Tibial artery (tissue), 4 donors: ENCODE data around the gene TCFL5.

ENCODE experiments used
- DNase-seq, 2 donors: peaks; one replicate each; pipeline ENCODE4 v3.0.0-alpha.2; 2019
- H3K27ac ChIP-seq, 2 donors: fragments of 200-600 bp; sonication (generic) in 1 of 2; 1 replicate in 1 of 2; 2 replicates in 1 of 2; pipeline ENCODE4 v1.5.1; 2018 to 2019; ENCODE audit warnings: mild to moderate bottlenecking in 1 of 2
- H3K27me3 ChIP-seq, 2 donors: fragments of 200-600 bp; sonication (generic) in 1 of 2; one replicate each; pipeline versions ENCODE4 v1.5.1 to v1.6.0; 2016 to 2019
- H3K36me3 ChIP-seq, 3 donors: fragments of 200-600 bp; sonication (generic) in 2 of 3; one replicate each; pipeline ENCODE4 v1.5.1; 2016 to 2019; ENCODE audit warnings: mild to moderate bottlenecking in 2 of 3
- H3K4me1 ChIP-seq, 4 donors: fragments of 200-600 bp; sonication (generic) in 2 of 4; 1 replicate in 3 of 4; 2 replicates in 1 of 4; pipeline ENCODE4 v1.5.1; 2016 to 2019
- H3K4me3 ChIP-seq, 2 donors: fragments of 200-600 bp; sonication (generic) in 1 of 2; 1 replicate in 1 of 2; 2 replicates in 1 of 2; pipeline ENCODE4 v1.5.1; 2018 to 2019; ENCODE audit warnings: mild to moderate bottlenecking in 2 of 2
- H3K9me3 ChIP-seq, 3 donors: fragments of 200-600 bp; sonication (generic) in 1 of 3; one replicate each; pipeline ENCODE4 v1.5.1; 2016 to 2019
- intact Hi-C: fragments of 100-400 bp; cut with DNase I; formaldehyde crosslinking; loops from one replicate; pipeline ENCODE4 v1.15.0; 2023; ENCODE audit warnings: low total_unique reads
- TF ChIP-seq, protein P1 (sequence below), 2 experiments: fragments of 200-600 bp in 1 of 2; fragments of 450-650 bp in 1 of 2; IDR thresholded peaks; one replicate each; pipeline ENCODE4 v1.5.1; 2017 to 2019; ENCODE audit warnings: antibody characterized with exemption in 2 of 2, mild to moderate bottlenecking in 1 of 2, moderate library complexity in 1 of 2

The TCFL5 gene

DNA sequence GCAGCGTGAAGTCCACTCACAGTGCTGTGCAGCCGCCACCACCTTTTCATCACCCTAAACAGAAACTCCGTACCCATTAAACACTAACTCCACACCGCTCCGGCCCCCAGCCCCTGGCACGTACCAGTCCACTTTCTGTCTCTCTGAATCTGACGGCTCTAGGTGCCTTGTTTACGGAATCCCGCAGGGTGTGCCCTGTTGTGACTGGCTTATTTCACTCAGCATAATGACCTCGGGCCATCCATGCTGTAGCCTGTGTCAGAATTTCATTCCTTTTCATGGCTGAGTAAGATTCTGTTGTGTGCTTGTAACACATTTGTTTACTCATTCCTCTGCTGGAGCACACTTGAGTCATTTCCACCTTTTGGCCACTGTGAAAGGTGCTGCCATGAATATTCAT is 18.0 kb downstream of the TCFL5 start:
- intact Hi-C loops: no loop called here
- TF ChIP-seq, protein P1, sequence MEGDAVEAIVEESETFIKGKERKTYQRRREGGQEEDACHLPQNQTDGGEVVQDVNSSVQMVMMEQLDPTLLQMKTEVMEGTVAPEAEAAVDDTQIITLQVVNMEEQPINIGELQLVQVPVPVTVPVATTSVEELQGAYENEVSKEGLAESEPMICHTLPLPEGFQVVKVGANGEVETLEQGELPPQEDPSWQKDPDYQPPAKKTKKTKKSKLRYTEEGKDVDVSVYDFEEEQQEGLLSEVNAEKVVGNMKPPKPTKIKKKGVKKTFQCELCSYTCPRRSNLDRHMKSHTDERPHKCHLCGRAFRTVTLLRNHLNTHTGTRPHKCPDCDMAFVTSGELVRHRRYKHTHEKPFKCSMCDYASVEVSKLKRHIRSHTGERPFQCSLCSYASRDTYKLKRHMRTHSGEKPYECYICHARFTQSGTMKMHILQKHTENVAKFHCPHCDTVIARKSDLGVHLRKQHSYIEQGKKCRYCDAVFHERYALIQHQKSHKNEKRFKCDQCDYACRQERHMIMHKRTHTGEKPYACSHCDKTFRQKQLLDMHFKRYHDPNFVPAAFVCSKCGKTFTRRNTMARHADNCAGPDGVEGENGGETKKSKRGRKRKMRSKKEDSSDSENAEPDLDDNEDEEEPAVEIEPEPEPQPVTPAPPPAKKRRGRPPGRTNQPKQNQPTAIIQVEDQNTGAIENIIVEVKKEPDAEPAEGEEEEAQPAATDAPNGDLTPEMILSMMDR (IDR thresholded peaks at IDR 0.05): no peak
- Histone ChIP-seq H3K9me3 (no peaks in the 10 kb centered on the region), H3K27ac (no peak overlapping the region), H3K27me3 (peaks cover 0 to 6% of the 10 kb centered on the region in 2 donors), H3K4me3 (no peak overlapping the region), H3K36me3 (peaks cover 0 to 5% (median 4%) of the 10 kb centered on the region in 3 donors), H3K4me1 (no peaks in the 10 kb centered on the region)
- DNase-seq: no peak

- intact Hi-C loops: no loop called here
- no peaks in the 10 kb centered on the region for H3K9me3 ChIP-seq
- peaks cover 0 to 5% (median 4%) of the 10 kb centered on the region in 3 donors for H3K36me3 ChIP-seq
- H3K4me1 ChIP-seq: no peaks in the 10 kb centered on the region
- no peak for DNase-seq
- no peak overlapping the region for H3K4me3 ChIP-seq
- no peak overlapping the region for H3K27ac ChIP-seq
- TF ChIP-seq, protein P1 (IDR thresholded peaks at IDR 0.05): no peak
- H3K27me3 ChIP-seq: peaks cover 0 to 22% of the 10 kb centered on the region in 2 donors
Observed at GRCh38 chr20:62841705-62842212, 19.9 kb downstream of the TCFL5 start.

DNA sequence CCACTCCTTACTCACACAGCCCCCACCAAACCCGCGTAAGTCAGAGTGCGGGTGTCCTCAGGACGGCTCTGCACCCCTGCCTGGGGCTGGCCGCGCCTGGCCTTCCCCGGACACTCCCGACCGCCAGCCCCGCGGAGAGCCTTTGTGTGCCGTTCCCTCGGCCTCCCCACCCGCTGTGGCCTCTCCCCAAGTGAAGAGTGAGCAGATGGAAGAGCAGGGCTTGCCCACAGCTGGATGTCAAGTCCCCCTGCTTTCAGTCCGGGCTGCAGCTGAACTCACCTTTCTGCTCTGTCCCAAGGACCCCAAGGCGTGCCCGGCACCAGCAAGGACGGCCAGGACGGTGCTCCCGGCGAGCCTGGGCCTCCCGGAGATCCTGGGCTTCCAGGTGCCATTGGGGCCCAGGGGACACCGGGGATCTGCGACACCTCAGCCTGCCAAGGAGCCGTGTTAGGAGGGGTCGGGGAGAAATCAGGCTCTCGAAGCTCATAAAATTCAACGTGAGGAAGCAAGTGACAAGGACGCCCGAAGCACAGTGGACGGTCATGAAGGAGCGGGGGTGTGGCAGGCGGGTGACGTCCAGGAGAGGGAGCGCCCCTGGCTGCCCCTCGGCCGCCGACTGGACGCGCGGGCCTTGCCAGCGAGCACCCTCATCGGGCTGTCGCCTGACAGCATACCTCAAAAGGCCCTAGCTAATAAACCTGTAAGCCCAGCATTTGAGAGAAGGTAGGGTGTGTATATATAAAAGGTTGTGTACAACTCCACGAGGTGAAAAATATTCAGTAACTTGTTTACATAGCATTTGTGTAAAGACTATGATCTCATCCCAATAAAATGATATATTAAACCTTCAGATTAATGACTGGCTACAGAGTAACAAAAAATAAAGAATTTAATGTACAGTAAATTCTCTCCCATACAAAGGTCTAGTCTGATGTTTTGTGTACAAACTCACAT is 21.1 kb downstream of the TCFL5 start:
- intact Hi-C loops: no loop called here
- TF ChIP-seq, protein P1 (IDR thresholded peaks at IDR 0.05): no peak
- H3K36me3 ChIP-seq: peaks cover 0 to 2% (median 2%) of the 10 kb centered on the region in 3 donors

GRCh38 chr20:62839816-62840215 is 21.8 kb downstream of the TCFL5 start:
- Histone ChIP-seq H3K9me3 (no peaks in the 10 kb centered on the region), H3K27ac (no peak overlapping the region), H3K27me3 (peaks cover 0 to 36% of the 10 kb centered on the region in 2 donors), H3K4me3 (no peak overlapping the region), H3K36me3 (no peaks in the 10 kb centered on the region), H3K4me1 (peaks cover 0 to 3% (median 0%) of the 10 kb centered on the region in 4 donors)
- intact Hi-C loops: no loop called here
- no peak for DNase-seq
- TF ChIP-seq, protein P1 (IDR thresholded peaks at IDR 0.05): no peak

More for the DNA sequence above, 21.1 kb downstream of the TCFL5 start:
- DNase-seq: no peak
- Histone ChIP-seq H3K27me3 (peaks cover 0 to 35% of the 10 kb centered on the region in 2 donors), H3K27ac (no peak overlapping the region), H3K4me1 (peaks cover 0 to 3% (median 0%) of the 10 kb centered on the region in 4 donors), H3K9me3 (no peaks in the 10 kb centered on the region), H3K4me3 (no peak overlapping the region)

DNA sequence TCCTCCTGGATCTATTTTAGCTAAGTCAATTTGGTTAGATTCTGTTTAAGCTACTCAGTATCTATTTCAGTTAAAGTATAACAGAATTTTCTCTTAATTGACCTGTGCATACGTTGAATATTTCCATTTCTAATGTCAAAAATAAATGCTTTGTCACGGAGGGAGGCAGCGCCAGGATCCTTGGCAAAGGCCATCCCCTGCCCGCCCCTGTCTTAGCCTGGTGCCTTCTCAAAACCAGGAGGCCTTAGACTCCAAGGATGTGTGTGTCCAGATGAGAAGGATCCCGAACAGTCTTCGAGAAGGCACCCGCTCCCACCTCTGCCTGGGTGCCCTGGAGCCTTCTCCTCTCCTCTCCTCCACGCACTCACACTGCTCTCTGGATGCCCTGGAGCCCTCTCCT is 22.4 kb downstream of the TCFL5 start:
- intact Hi-C loops: no loop called here
- Histone ChIP-seq H3K4me1 (peaks cover 0 to 3% (median 0%) of the 10 kb centered on the region in 4 donors), H3K9me3 (no peaks in the 10 kb centered on the region), H3K27me3 (peaks cover 0 to 39% of the 10 kb centered on the region in 2 donors), H3K36me3 (no peaks in the 10 kb centered on the region), H3K4me3 (no peak overlapping the region), H3K27ac (no peak overlapping the region)
- TF ChIP-seq, protein P1 (IDR thresholded peaks at IDR 0.05): no peak
- DNase-seq: no peak
